Breast epithelium (tissue), 3 donors: ENCODE measurements around the gene RBM12.

Source experiments
- POLR2A ChIP-seq: fragments of 450-650 bp; IDR thresholded peaks from one replicate; pipeline ENCODE4 v1.6.1; 2016; ENCODE audit warnings: antibody characterized with exemption, mild to moderate bottlenecking, moderate library complexity
- POLR2AphosphoS5 ChIP-seq, 3 donors: sonication (generic); formaldehyde crosslinking; IDR thresholded peaks; one replicate each; pipeline ENCODE4 v1.6.1; 2017; ENCODE audit warnings: antibody characterized with exemption in 3 of 3
- TF ChIP-seq, protein P1 (sequence below), 3 donors: fragments of 450-650 bp; IDR thresholded peaks; one replicate each; pipeline ENCODE4 v1.5.1; 2016 to 2017; ENCODE audit warnings: antibody characterized with exemption in 3 of 3, mild to moderate bottlenecking in 3 of 3, moderate library complexity in 3 of 3

DNA sequence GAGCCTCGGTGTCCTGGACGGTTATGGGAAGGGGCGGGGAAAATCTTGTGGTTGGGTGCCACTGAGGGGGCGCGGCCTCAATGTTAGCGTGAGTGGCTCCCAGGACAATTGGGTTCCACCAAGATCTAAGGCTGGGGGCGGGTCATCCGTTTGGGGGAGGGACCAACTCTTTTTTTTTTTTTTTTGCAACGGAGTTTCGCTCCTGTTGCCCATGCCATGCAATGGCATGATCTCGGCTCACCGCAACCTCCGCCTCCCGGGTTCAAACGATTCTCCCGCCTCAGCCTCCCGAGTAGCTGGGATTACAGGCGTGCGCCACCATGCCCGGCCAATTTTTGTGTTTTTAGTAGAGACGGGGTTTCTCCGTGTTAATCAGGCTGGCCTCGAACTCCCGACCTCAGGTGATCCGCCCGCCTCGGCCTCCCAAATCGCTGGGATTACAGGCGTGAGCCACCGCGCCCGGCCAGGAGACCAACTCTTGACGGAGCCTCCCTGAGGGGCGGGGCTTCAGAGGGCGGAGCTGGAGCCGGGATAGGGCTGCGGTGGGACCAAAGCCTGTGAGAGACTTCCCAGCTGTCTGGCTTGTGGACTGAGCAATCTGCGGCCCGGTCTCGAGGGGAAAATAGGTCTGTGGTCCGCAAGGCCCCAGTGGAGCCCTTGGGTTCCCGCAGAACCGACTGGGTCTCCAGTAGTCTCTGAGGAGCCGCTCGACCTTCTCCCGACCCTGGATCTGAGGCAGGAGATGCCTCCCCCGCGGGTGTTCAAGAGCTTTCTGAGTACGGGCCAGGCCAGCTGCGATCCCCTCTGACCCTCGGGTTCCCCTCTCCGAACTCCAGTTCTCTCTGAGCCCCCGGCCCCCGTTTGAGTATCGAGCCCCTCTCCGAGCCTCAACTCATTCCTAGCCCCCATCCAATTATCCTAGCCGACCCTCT, 48.0 kb downstream of the RBM12 start:
- TF ChIP-seq, protein P1, sequence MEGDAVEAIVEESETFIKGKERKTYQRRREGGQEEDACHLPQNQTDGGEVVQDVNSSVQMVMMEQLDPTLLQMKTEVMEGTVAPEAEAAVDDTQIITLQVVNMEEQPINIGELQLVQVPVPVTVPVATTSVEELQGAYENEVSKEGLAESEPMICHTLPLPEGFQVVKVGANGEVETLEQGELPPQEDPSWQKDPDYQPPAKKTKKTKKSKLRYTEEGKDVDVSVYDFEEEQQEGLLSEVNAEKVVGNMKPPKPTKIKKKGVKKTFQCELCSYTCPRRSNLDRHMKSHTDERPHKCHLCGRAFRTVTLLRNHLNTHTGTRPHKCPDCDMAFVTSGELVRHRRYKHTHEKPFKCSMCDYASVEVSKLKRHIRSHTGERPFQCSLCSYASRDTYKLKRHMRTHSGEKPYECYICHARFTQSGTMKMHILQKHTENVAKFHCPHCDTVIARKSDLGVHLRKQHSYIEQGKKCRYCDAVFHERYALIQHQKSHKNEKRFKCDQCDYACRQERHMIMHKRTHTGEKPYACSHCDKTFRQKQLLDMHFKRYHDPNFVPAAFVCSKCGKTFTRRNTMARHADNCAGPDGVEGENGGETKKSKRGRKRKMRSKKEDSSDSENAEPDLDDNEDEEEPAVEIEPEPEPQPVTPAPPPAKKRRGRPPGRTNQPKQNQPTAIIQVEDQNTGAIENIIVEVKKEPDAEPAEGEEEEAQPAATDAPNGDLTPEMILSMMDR (IDR thresholded peaks at IDR 0.05): no peak
- TF ChIP-seq POLR2AphosphoS5 (IDR thresholded peaks at IDR 0.05): no peak
- TF ChIP-seq POLR2A: no peak
